NB4 (cell line): ENCODE results near the gene SSH2.
"Not testable (repeated sequence)": the region's sequence is repeated elsewhere in the genome, so short reads cannot be mapped to it uniquely, and the experiment has no call there.

ENCODE experiments used
- DNase-seq: peaks from one replicate; pipeline ENCODE4 v3.0.0; 2010; ENCODE audit warnings: low read depth
- H3K4me3 ChIP-seq: one replicate; pipeline ENCODE4 v1.5.1; 2011; ENCODE audit warnings: mild to moderate bottlenecking, low read depth, low read length, moderate library complexity
- MYC ChIP-seq: IDR thresholded peaks from 2 replicates; pipeline ENCODE4 v1.6.1; 2011; ENCODE audit warnings: low read depth, low read length
- POLR2A ChIP-seq: IDR thresholded peaks from 2 replicates; pipeline ENCODE4 v1.6.1; 2011; ENCODE audit warnings: mild to moderate bottlenecking; ENCODE audit not compliant: insufficient read length; ENCODE audit errors: extremely low read depth
- TF ChIP-seq, protein P1 (sequence below): IDR thresholded peaks from one replicate; pipeline ENCODE4 v1.5.1; 2012; ENCODE audit warnings: low read depth, low read length
- TF ChIP-seq, protein P2 (sequence below): IDR thresholded peaks from 2 replicates; pipeline ENCODE4 v1.6.1; 2011; ENCODE audit warnings: low read depth, low read length

Gene SSH2

DNA sequence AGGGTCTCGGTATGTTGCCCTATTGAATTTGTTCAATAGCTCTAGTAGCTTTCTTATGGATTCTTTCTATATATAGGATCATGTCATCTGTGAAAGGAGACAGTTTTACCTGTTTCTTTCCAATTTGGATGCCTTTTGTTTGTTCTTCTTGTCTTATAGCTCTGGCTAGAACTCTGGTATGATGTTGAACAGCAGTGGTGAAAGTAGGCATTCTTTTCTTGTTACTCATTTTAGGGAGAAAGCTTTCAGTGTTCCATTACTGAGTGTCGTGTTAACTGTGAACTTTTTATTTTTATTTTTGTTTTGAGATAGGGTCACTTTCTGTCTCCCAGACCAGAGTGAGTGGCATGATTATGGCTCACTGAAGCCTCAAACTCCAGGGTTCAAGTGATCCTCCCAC, 32.6 kb upstream of the SSH2 start:
- H3K4me3 ChIP-seq = no peak overlapping the region
- no peak for DNase-seq
- TF ChIP-seq, protein P1, sequence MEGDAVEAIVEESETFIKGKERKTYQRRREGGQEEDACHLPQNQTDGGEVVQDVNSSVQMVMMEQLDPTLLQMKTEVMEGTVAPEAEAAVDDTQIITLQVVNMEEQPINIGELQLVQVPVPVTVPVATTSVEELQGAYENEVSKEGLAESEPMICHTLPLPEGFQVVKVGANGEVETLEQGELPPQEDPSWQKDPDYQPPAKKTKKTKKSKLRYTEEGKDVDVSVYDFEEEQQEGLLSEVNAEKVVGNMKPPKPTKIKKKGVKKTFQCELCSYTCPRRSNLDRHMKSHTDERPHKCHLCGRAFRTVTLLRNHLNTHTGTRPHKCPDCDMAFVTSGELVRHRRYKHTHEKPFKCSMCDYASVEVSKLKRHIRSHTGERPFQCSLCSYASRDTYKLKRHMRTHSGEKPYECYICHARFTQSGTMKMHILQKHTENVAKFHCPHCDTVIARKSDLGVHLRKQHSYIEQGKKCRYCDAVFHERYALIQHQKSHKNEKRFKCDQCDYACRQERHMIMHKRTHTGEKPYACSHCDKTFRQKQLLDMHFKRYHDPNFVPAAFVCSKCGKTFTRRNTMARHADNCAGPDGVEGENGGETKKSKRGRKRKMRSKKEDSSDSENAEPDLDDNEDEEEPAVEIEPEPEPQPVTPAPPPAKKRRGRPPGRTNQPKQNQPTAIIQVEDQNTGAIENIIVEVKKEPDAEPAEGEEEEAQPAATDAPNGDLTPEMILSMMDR = no peak
- TF ChIP-seq MYC = no peak
- TF ChIP-seq, protein P2, sequence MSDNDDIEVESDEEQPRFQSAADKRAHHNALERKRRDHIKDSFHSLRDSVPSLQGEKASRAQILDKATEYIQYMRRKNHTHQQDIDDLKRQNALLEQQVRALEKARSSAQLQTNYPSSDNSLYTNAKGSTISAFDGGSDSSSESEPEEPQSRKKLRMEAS = no peak
- no peak for TF ChIP-seq POLR2A

DNA sequence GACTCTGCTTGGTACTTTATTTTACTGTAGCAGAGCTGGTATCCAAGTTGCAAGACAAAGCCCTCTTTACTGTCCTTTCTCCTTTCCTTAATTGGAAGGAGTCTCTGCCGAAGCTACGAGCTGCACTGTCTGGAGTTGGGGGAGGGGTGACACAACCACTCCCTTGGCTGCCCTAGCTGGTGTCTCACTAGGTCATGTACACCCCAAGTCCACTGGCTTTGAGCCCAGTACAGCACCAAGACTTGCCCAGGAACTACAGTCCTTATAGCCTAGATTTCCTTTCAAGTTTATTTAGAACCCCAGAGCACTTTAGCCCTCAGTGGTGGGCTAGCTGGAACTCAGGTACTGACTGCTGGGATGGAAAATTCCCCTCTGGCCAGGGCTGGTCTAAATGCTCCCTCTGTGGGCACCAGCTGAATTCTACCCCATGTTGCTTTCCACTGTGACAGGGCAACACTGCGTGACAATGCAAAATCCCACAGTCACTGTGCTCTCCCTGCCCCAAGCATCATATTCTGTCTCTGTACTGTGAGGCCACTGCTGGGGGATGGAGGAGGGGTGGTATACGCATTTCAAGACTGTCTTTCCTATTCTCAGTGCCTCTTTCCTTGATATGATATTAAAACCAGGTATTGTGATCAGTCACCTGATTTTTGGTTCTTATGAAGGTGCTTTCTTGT, 29.8 kb upstream of the SSH2 start:
- H3K4me3 ChIP-seq = no peak overlapping the region
- no peak for DNase-seq
- TF ChIP-seq MYC (no peak), POLR2A (no peak)
- TF ChIP-seq, protein P1 = no peak
- TF ChIP-seq, protein P2 = no peak

DNA sequence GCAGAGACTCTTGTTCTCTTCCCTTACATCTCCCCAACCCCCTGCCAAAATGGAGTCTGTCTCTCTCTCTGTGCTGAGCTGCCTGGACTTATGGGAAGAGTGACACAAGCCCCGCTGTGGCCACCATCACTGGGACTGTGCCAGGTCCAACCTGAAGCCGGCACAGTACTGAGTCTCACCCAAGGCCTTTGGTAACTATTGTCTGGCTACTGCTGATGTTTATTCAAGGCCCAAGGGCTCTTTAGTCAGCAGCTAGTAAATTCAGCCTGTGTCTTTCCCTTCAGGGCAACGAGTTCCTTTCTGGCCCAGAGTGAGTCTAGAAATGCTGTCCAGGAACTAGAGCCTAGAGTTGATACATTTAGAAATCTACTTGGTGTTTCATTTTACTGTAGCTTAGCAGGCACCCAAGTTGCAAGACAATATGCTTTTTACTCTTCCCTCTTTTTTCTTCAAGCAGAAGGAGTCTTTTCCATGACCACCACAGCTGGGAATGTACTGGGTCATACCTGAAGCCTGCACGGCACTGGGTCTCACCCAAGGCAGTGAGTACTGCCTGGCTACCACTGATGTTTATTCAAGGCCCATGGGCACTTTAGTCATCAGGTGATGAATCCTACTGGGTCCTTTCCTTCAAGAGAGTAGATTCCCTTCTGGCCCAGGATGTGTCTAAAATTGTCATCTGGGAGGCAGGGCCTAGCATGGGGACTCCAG, 29.1 kb upstream of the SSH2 start:
- TF ChIP-seq POLR2A (no peak), MYC (no peak)
- TF ChIP-seq, protein P1 = no peak
- TF ChIP-seq, protein P2 = no peak
- H3K4me3 ChIP-seq = no peak overlapping the region
- no peak for DNase-seq

DNA sequence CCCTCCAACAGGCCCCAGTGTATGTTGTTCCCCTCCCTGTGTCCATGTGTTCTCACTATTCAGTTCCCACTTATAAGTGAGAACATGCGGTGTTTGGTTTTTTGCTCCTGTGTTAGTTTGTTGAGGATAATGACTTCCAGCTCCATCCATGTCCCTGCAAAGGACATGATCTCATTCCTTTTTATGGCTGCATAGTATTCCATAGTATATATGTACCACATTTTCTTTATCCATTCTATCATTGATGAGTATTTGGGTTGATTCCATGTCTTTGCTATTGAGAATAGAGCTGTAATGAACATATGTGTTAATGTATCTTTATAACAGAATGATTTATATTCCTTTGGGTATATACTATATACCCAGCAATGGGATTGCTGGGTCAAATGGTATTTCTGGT, 27.5 kb upstream of the SSH2 start:
- H3K4me3 ChIP-seq, DNase-seq: not testable (repeated sequence)

DNA sequence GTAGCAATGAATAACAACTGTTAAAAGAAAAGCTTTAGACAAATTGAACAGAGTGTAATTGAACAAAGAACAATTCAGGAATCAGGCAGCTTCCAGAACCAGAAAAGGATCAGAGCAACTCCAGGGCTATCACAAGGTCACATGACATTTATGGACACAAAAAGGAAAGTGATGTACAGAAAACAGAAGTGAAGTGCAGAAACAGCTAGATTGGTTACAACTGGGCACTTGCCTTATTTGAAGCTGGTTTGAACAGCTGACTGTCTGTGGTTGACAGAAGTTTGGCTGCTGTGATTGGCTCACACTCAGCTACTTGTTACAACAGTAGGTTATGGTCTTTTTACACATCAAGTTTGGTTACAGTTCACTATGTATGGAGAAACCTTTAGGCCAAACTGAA, 26.2 kb upstream of the SSH2 start:
- TF ChIP-seq POLR2A (no peak), MYC (no peak)
- TF ChIP-seq, protein P2 = no peak
- TF ChIP-seq, protein P1 = no peak
- DNase-seq = peak; percentile 19
- no peak overlapping the region for H3K4me3 ChIP-seq

DNA sequence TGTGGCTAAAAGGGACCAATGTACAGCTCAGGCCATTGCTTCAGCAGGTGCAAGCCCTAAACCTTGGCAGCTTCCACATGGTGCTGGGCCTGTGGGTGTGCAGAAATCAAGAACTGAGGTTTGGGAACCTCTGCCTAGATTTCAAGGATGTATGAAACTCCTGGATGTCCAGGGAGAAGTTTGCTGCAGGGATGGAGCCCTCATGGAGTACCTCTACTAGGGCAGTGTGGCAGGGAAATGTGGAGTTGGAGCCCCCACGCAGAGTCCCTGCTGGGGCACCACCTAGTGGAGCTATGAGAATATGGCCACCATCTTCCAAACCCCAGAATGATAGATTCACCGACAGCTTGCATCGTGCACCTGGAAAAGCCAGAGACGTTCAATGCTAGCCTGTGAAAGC, 24.4 kb upstream of the SSH2 start:
- TF ChIP-seq, protein P1 = no peak
- TF ChIP-seq POLR2A = no peak
- TF ChIP-seq, protein P2 = no peak
- TF ChIP-seq MYC = no peak
- no peak overlapping the region for H3K4me3 ChIP-seq
- peak; percentile 21 for DNase-seq
